Stomach (tissue), 4 donors: ENCODE measurements around the gene MICALL2.

Source experiments
- CTCF ChIP-seq, 7 experiments: fragments of 450-650 bp in 4 of 7; fragments of 200-600 bp in 3 of 7; sonication (generic) in 3 of 7; IDR thresholded peaks; one replicate each; pipeline ENCODE4 v1.5.1; 2016 to 2019; ENCODE audit warnings: antibody characterized with exemption in 7 of 7, control low read depth in 2 of 7, mild to moderate bottlenecking in 1 of 7
- EP300 ChIP-seq: sonication (generic); formaldehyde crosslinking; IDR thresholded peaks from one replicate; pipeline ENCODE4 v1.6.1; 2017; ENCODE audit warnings: antibody characterized with exemption
- POLR2A ChIP-seq, 4 donors: fragments of 450-650 bp; IDR thresholded peaks; one replicate each; pipeline ENCODE4 v1.6.1; 2016; ENCODE audit warnings: antibody characterized with exemption in 4 of 4, control low read depth in 2 of 4, mild to moderate bottlenecking in 1 of 4, moderate library complexity in 1 of 4

DNA sequence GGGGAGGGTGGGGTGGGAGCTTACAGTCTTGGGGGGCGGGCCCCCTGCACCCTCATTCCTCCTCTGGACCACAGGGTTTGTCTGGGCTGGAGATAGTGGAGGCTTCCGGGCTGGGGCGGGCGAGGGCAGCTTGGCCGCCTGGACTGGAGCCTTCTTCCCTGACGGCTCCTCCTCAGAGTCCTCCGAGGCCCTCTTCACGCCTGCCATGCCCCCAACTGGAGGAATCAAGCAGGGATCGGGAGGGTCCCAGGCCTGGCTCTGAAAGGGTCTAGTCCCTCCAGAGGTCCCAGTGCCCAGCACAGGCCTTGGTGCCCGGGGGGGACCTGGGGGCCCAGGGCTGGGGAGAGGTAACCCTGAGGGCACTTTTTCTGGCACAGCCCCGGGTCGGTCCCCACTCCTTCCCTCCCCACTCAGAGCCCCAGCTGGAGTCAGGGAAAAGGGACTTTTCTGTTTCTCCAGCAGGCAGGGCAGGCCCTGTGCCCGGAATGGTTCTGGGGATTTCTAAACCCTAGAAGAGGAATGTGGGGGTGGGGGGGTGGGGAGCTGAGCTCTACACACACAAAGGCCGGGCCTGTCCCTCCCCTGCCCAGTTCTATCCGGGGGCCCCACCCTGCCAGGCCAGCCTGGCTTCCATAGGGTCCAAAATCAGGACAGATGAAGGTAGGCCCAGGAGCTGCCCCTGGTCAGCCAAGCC, 11.6 kb downstream of the MICALL2 start:
- TF ChIP-seq CTCF (IDR thresholded peaks at IDR 0.05) (no peak), POLR2A (IDR thresholded peaks at IDR 0.05) (no peak), EP300 (no peak)
